Loucy (cell line): ENCODE data around the gene PDE11A.

ENCODE experiments used
- EZH2phosphoT487 ChIP-seq: fragments of 200-600 bp; IDR thresholded peaks from 2 replicates; pipeline ENCODE4 v1.6.1; 2018; ENCODE audit warnings: antibody characterized with exemption, mild to moderate bottlenecking, moderate library complexity, borderline replicate concordance
- TF ChIP-seq, protein P1 (sequence below): fragments of 200-600 bp; sonication (generic); conservative IDR thresholded peaks from 2 replicates; pipeline ENCODE4 v1.5.1; 2014; ENCODE audit warnings: mild to moderate bottlenecking, antibody characterized with exemption, low read length

DNA sequence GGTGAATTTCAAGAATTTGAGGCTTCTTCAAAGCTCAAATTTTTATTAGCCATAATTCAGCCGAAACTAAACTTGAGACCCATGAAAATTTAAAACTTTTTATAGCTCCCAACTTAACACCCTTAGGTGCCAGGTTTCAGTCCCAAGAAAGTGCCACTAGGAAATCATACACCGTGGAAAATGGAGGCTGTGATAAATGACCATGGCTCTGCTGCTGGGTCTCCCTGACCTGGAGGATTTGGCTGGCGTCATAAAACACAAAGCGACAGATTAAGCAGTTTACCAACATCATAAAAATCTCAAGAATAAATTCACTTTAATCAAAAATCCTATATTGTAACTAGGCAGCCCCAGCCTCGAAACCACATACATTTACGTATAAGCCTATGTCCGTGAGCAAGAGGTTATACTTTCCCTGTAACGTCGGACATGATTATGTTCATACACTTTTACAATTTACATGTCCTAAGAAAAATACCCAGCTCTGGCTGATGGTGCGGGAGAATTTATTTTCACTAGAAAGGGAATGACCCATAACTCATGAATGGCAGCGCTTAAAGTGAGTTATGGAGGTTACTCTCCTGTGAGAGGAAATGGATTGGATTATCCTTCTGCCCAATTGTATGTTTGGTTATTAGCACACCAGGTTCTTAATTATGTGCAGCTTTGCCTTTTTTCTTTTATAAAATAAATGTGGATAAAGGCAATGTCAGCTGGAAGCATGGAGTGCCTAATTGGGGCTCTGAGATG is 350.6 kb downstream of the PDE11A start:
- TF ChIP-seq, protein P1, sequence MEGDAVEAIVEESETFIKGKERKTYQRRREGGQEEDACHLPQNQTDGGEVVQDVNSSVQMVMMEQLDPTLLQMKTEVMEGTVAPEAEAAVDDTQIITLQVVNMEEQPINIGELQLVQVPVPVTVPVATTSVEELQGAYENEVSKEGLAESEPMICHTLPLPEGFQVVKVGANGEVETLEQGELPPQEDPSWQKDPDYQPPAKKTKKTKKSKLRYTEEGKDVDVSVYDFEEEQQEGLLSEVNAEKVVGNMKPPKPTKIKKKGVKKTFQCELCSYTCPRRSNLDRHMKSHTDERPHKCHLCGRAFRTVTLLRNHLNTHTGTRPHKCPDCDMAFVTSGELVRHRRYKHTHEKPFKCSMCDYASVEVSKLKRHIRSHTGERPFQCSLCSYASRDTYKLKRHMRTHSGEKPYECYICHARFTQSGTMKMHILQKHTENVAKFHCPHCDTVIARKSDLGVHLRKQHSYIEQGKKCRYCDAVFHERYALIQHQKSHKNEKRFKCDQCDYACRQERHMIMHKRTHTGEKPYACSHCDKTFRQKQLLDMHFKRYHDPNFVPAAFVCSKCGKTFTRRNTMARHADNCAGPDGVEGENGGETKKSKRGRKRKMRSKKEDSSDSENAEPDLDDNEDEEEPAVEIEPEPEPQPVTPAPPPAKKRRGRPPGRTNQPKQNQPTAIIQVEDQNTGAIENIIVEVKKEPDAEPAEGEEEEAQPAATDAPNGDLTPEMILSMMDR = no peak
- no peak for TF ChIP-seq EZH2phosphoT487
